ENCODE data around the gene COBLL1. TPM values are rescaled to one million over a fixed set of nuclear protein-coding genes. Genes with fewer than 3 reads are reported as not detected.
"Not testable (repeated sequence)": the region's sequence is repeated elsewhere in the genome, so short reads cannot be mapped to it uniquely, and the experiment has no call there.

The COBLL1 gene
- total RNA-seq, 4 donors from 2014 or later = 43.2 to 97.3 (median 68.6) TPM

DNA sequence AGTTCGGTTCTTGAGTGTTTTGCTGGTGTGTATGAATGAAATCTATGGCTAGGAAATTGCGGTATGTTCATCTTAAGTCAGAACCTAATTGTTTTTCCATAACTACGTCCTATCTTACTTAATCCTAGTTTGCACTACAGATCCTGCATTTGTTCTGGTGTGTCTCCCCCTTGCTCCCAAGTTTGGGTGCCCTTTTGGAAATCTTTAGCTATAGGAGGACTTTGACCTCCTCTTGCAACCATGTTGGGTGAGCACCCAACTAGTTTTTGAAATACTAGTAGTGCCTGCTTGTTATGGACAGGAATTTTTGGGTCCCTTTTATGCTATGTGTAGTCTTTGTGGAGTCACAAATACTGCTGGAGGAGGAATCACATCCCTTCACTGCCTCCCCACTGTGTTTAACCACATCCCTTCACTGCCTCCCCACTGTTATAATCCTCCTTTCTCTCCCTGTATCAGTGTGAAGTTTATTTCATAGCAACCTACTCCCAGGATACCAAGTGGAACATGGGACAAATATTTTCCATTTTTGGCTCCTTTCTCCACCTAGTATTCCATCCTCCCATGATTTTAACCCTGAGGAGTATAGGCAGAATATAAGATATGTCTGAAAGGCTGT, 26.3 kb upstream of the COBLL1 start:
- DNase-seq (ENCODE audit: low spot score in 2 of 2) = no peak
- TF ChIP-seq, protein P1, sequence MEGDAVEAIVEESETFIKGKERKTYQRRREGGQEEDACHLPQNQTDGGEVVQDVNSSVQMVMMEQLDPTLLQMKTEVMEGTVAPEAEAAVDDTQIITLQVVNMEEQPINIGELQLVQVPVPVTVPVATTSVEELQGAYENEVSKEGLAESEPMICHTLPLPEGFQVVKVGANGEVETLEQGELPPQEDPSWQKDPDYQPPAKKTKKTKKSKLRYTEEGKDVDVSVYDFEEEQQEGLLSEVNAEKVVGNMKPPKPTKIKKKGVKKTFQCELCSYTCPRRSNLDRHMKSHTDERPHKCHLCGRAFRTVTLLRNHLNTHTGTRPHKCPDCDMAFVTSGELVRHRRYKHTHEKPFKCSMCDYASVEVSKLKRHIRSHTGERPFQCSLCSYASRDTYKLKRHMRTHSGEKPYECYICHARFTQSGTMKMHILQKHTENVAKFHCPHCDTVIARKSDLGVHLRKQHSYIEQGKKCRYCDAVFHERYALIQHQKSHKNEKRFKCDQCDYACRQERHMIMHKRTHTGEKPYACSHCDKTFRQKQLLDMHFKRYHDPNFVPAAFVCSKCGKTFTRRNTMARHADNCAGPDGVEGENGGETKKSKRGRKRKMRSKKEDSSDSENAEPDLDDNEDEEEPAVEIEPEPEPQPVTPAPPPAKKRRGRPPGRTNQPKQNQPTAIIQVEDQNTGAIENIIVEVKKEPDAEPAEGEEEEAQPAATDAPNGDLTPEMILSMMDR (IDR thresholded peaks at IDR 0.05) = no peak
- no peak for TF ChIP-seq POLR2A (IDR thresholded peaks at IDR 0.05)
- no peak overlapping the region for H3K4me3 ChIP-seq (ENCODE audit: low read depth, poor library complexity, severe bottlenecking)
- 63 to 78% methylated on average over 3 of the region's 3 CpGs for WGBS, 2 donors
- intact Hi-C loops (cut with DNase I; ENCODE audit: low total_unique reads) = no loop called here

DNA sequence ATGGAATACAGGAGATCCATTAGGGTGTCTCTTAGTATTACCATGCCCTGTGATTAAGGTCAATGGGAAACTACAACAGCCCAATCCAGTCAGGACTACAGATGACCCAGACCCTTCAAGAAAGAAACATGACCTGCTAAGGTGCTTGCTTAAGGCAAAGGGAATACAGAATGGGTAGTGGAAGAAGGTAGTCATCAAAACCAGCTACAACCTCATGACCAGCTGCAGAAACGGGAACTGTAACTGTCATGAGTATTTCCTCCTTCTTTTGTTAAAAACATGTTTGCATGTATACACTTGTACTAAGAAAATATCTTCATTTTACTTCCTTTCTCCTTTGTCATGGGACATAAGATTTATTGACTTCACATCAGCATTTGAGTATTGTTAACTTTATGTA, 24.8 kb upstream of the COBLL1 start:
- H3K4me3 ChIP-seq (ENCODE audit: low read depth, poor library complexity, severe bottlenecking); intact Hi-C loops (cut with DNase I; ENCODE audit: low total_unique reads); DNase-seq (ENCODE audit: low spot score in 2 of 2): not testable (repeated sequence)
- WGBS, 2 donors = 54 to 56% methylated on average over 1 of the region's 1 CpG

DNA sequence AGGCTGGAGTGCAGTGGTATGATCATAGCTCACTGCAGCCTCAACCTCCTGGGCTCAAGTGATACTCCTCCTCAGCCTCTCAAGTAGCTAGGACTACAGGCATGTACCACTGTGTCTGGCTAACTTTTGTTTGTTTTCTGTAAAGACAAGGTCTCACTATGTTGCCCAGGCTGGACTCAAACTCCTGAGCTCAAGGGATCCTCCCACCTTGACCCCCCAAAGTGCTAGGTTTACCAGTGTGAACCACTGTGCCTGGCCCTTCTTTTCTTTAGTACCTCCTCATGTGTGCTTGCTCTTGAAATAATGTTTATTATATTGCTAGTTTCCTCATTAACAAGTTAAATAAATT, 19.0 kb upstream of the COBLL1 start:
- no peak for TF ChIP-seq POLR2A (IDR thresholded peaks at IDR 0.05)
- TF ChIP-seq, protein P1 (IDR thresholded peaks at IDR 0.05) = no peak
- no peak for DNase-seq (ENCODE audit: low spot score in 2 of 2)
- intact Hi-C loops (cut with DNase I; ENCODE audit: low total_unique reads) = no loop called here
- H3K4me3 ChIP-seq (ENCODE audit: low read depth, poor library complexity, severe bottlenecking) = no peak overlapping the region

DNA sequence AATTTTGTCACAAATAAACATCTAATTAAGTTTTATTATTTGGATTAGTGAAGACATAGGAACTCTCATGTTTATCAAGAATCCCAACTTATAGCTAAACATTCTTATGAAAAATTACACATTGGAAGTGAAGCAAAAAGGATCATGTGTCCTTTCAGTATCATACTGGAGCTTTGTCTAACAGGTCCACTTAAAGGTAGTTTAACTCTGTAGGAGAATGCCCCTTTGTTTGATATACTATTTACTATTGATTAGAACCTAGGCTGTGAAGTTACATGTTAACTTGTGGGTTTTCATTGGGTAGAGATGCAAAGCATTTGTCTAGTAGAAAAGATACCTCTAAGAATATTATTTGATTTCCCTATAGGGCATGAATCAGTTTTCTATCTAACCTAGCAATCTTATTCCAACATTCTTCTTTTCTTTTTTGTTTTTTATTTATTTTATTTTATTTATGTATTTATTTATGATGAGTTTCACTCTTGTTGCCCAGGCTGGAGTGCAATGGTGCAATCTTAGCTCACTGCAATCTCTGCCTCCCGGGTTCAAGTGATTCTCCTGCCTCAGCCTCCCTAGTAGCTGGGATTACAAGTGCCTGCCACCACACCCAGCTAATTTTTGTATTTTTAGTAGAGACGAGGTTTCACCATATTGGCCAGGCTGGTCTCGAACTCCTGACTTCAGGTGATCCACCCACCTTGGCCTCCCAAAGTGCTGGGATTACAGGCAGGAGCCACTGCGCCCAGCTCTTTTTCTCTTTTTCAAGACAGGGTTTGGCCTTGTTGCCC, 18.5 kb upstream of the COBLL1 start:
- intact Hi-C loops (cut with DNase I; ENCODE audit: low total_unique reads); H3K4me3 ChIP-seq (ENCODE audit: low read depth, poor library complexity, severe bottlenecking); DNase-seq (ENCODE audit: low spot score in 2 of 2): not testable (repeated sequence)
- 94 to 95% methylated on average over 4 of the region's 4 CpGs for WGBS, 2 donors

DNA sequence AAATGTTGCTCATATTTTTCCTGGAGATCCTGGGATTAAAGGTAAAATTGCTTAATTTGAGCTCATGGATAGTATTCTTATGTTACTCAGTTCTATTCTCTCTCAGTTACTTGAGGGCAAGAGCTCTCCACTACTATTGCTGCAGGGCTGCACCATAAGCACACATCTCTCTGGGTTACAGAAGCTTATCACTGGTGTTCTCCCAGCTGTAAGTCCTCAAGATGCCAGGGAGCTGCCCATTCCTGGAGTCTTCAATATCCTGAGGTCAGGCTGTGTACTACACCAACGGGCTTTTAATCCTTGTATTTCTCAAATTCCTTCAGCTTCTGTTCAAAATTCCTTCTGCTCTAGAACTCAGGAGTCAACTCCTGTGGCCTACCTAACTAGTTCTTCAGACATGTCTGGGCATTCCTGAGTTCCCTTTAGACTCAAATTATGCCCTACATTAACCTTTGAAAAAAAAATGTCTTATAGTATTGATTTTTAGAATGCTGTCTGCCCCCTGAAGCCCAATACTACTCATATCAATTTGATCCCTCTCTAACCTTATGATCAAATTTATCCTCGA, 17.7 kb upstream of the COBLL1 start:
- H3K4me3 ChIP-seq (ENCODE audit: low read depth, poor library complexity, severe bottlenecking) = no peak overlapping the region
- WGBS, 2 donors = 44 to 61% methylated on average over 2 of the region's 2 CpGs
- intact Hi-C loops (cut with DNase I; ENCODE audit: low total_unique reads) = no loop called here
- TF ChIP-seq POLR2A (IDR thresholded peaks at IDR 0.05) = no peak
- TF ChIP-seq, protein P1 (IDR thresholded peaks at IDR 0.05) = no peak
- no peak for DNase-seq (ENCODE audit: low spot score in 2 of 2)

DNA sequence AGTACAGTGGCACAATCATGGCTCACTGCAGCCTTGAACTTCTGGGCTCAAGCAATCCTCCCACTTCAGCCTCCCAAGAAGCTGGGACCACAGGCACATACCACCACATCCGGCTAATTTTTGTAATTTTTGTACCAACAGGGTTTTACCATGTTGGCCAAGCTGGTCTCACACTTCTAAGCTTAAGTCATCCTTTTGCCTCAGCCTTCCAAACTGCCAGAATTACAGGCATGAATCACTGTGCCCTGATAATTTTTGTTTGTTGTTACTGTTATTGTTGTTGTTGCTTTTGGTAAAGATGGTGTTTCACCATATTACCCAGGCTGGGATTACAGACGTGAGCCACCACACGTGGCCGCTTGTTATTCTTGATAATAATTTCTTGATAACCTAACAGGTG, 10.5 kb upstream of the COBLL1 start:
- H3K4me3 ChIP-seq (ENCODE audit: low read depth, poor library complexity, severe bottlenecking) = no peak overlapping the region
- no peak for TF ChIP-seq POLR2A (IDR thresholded peaks at IDR 0.05)
- TF ChIP-seq, protein P1 (IDR thresholded peaks at IDR 0.05) = no peak
- intact Hi-C loops (cut with DNase I; ENCODE audit: low total_unique reads) = no loop called here
- 81 to 88% methylated on average over 4 of the region's 4 CpGs for WGBS, 2 donors
- DNase-seq (ENCODE audit: low spot score in 2 of 2) = no peak

Data from lower leg skin (tissue), 4 donors.